ENCODE data around the gene TEX22. TPM values are rescaled to one million over a fixed set of nuclear protein-coding genes. Genes with fewer than 3 reads are reported as not detected.

Gene TEX22
- total and polyA plus RNA-seq, 4 donors: 0.02 to 0.14 (median 0.08) TPM; not detected in 1

- TF ChIP-seq JUND (IDR thresholded peaks at IDR 0.05) (no peak), RAD21 (IDR thresholded peaks at IDR 0.05) (no peak), NR2F2 (IDR thresholded peaks at IDR 0.05) (no peak), REST (IDR thresholded peaks at IDR 0.05) (no peak), GABPA (IDR thresholded peaks at IDR 0.05 in 1 of 2, conservative IDR thresholded peaks at IDR 0.05 in 1 of 2) (no peak), FOXA1 (IDR thresholded peaks at IDR 0.05) (no peak), MAX (IDR thresholded peaks at IDR 0.05) (no peak)
Observed at GRCh38 chr14:105453847-105454246, 55.5 kb downstream of the TEX22 start (continued).

- no peaks in the 10 kb centered on the region for H3K4me1 ChIP-seq (ENCODE audit: control insufficient read depth in 4 of 4, insufficient read depth in 4 of 4, low read length in 3 of 4)
Observed at GRCh38 chr14:105455086-105455640, 56.8 kb downstream of the TEX22 start.

More at GRCh38 chr14:105455086-105455640, 56.8 kb downstream of the TEX22 start:
- DNase-seq (ENCODE audit: low spot score): no peak
- Histone ChIP-seq H3K27me3 (ENCODE audit: control insufficient read depth in 4 of 4, insufficient read depth in 4 of 4, low read length in 3 of 4) (no peaks in the 10 kb centered on the region), H3K27ac (ENCODE audit: low read depth in 1 of 2, low read length in 2 of 2) (no peak overlapping the region), H3K4me3 (ENCODE audit: low read depth in 1 of 3, low read length in 3 of 3) (no peak overlapping the region), H3K9me3 (ENCODE audit: control insufficient read depth in 4 of 4, low read length in 3 of 4) (no peaks in the 10 kb centered on the region), H3K9ac (ENCODE audit: low read depth in 1 of 2, low read length in 2 of 2) (no peak overlapping the region), H3K36me3 (ENCODE audit: control insufficient read depth in 4 of 4, insufficient read depth in 3 of 4, low read depth in 1 of 4, low read length in 3 of 4) (peaks cover 2 to 41% (median 12%) of the 10 kb centered on the region in 4 donors)
- TF ChIP-seq ATF3 (IDR thresholded peaks at IDR 0.05): no peak
- no peak for TF ChIP-seq FOXA2 (IDR thresholded peaks at IDR 0.05)
- no peak for TF ChIP-seq FOXA1 (IDR thresholded peaks at IDR 0.05)
- no peak for TF ChIP-seq REST (IDR thresholded peaks at IDR 0.05)
- WGBS: 91% methylated on average over 22 of the region's 22 CpGs

Data from liver (tissue), 9 donors.